Heart left ventricle (tissue), 13 donors: ENCODE measurements around the gene ARAP3.

Source experiments
- POLR2A ChIP-seq, 2 donors: fragments of 450-650 bp; IDR thresholded peaks; one replicate each; pipeline ENCODE4 v1.6.1; 2017; ENCODE audit warnings: antibody characterized with exemption in 2 of 2, mild to moderate bottlenecking in 2 of 2, moderate library complexity in 2 of 2
- TF ChIP-seq, protein P1 (sequence below), 12 donors: fragments of 200-600 bp; sonication (generic) in 4 of 12; IDR thresholded peaks; one replicate each; pipeline versions ENCODE4 v1.5.0 to v1.8.0; 2018 to 2022; ENCODE audit warnings: antibody characterized with exemption in 12 of 12, mild to moderate bottlenecking in 5 of 12
- donor health status: ischemic (EF 13 %, LVEDD 7.1; RV severe dilation, severe dysfunction).
- donor health status: DM: no; HTN: yes; CAD: no.
- donor health status: DM: no; HTN: no; CAD: no.
- donor health status: ischemic (EF 25% LVEDD 6.9; RV normal size, moderate dysfunction).
- donor health status: ischemic (EF 25% LVEDD 5.7; RV mildly dilated, moderate dysfunction).
- donor health status: ischemic (EF 35%, LVEDD 5.7; RV mildly dilated, moderate dysfunction).
- donor health status: nonischemic (EF 11% LVEDD 7.7; RV severe dilation, severe dysfunction).
- donor health status: DM: yes; HTN: yes; CAD: no.
- donor health status: PGD.
- donor health status: ischemic (EF 29% LVEDD 5.4; RV normal size, mild dysfunction).
- donor health status: nonischemic (EF 23%, LVEDD 6.1; RV moderate dilation, normal function).

DNA sequence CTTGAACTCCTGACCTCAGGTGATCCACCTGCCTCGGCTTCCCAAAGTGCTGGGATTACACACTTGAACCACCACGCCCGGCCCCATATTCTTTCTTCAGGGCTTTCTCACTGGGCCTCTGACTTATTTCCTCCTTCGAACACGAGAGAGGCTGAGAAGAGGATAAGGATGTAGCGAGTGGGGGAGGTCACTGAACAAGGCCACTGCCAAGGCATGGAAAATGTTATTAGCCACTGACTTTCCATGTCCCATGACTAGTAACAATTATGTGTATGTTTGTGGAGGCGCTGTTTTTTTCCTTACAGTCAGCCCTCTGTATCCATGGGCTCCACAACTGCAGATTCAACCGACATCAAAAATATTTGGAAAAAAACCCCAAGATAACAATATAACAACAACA lies 18.5 kb downstream of the ARAP3 start:
- TF ChIP-seq, protein P1, sequence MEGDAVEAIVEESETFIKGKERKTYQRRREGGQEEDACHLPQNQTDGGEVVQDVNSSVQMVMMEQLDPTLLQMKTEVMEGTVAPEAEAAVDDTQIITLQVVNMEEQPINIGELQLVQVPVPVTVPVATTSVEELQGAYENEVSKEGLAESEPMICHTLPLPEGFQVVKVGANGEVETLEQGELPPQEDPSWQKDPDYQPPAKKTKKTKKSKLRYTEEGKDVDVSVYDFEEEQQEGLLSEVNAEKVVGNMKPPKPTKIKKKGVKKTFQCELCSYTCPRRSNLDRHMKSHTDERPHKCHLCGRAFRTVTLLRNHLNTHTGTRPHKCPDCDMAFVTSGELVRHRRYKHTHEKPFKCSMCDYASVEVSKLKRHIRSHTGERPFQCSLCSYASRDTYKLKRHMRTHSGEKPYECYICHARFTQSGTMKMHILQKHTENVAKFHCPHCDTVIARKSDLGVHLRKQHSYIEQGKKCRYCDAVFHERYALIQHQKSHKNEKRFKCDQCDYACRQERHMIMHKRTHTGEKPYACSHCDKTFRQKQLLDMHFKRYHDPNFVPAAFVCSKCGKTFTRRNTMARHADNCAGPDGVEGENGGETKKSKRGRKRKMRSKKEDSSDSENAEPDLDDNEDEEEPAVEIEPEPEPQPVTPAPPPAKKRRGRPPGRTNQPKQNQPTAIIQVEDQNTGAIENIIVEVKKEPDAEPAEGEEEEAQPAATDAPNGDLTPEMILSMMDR (IDR thresholded peaks at IDR 0.05) = no peak
- no peak for TF ChIP-seq POLR2A (IDR thresholded peaks at IDR 0.05)
